IgD-negative memory B cell (primary cell): ENCODE measurements around the gene FAM222A. TPM values are rescaled to one million over a fixed set of nuclear protein-coding genes. Genes with fewer than 3 reads are reported as not detected.
A peak's percentile ranks its signal among the peaks of the same experiment; 100 is the strongest.

ENCODE experiments used
- H3K27ac Mint-ChIP-seq, 3 donors: one replicate each; pipeline ENCODE4 v1.8.0; 2020 to 2022; ENCODE audit warnings: mild to moderate bottlenecking in 3 of 3, mixed read lengths in 3 of 3, moderate library complexity in 1 of 3
- H3K27me3 Mint-ChIP-seq: one replicate; pipeline ENCODE4 v1.8.0; 2021; ENCODE audit warnings: mixed read lengths
- H3K36me3 Mint-ChIP-seq: one replicate; pipeline ENCODE4 v1.8.0; 2020; ENCODE audit warnings: mild to moderate bottlenecking, mixed read lengths
- H3K4me1 Mint-ChIP-seq, 3 donors: one replicate each; pipeline ENCODE4 v1.8.0; 2020 to 2022; ENCODE audit warnings: mixed read lengths in 3 of 3, mild to moderate bottlenecking in 1 of 3
- H3K4me3 Mint-ChIP-seq, 4 donors: one replicate each; pipeline ENCODE4 v1.8.0; 2020 to 2022; ENCODE audit warnings: mild to moderate bottlenecking in 4 of 4, mixed read lengths in 4 of 4, moderate library complexity in 3 of 4
- H3K9me3 Mint-ChIP-seq, 3 donors: one replicate each; pipeline ENCODE4 v1.8.0; 2020 to 2021; ENCODE audit warnings: mixed read lengths in 3 of 3, mild to moderate bottlenecking in 1 of 3
- polyA plus RNA-seq: library from polyadenylated mRNA; unstranded; fragments of 300-500 nt; fragmentation: Illumina TruSeq; gene quantifications from one replicate; pipeline ENCODE4 v1.2.3, GENCODE V29; 2021

The FAM222A gene
- polyA plus RNA-seq, 1 donor from 2014 or later, result 0.10 TPM

DNA sequence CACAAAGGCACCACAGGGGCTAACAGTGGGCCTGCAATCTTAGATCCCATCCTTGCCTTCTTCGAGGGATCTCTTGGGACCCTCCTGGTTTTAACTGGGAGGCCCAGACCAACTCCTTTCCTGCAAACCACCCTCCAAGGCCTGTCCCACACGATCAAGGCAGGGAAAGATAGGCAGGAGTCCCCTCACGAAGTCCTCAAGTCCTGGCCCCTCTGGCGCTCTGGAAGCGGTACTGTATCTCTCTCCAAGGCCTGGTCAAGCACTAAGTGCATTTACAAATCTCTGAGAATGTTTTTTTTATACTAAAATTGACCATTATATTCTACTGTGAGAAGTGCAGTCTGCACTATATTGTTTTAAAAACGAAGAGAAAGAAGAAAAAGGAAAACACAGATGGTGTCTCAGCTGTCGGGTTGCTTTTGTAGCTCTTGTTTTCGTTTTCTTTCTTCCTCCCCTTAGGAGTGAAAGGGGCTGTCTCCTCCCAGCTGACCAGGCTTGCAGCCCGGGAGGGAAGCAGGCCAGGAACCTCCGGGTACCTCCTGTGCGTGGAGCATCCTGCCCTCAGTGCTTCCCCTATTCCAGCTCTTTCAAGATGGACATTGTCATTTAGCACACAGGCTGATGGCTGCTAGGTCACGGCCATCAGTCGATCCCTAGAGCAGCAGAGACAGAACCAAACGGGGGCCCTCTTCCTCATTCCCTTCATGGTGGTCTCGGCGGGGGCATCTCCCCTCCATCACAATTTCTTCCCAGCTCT lies 56.7 kb downstream of the FAM222A start:
- no peaks in the 10 kb centered on the region for H3K36me3 Mint-ChIP-seq
- H3K9me3 Mint-ChIP-seq, result no peaks in the 10 kb centered on the region
- H3K4me3 Mint-ChIP-seq, result no peak overlapping the region
- no peaks in the 10 kb centered on the region for H3K27me3 Mint-ChIP-seq
- H3K27ac Mint-ChIP-seq, result no peak overlapping the region
- peaks cover 0 to 5% (median 0%) of the 10 kb centered on the region in 3 donors for H3K4me1 Mint-ChIP-seq

DNA sequence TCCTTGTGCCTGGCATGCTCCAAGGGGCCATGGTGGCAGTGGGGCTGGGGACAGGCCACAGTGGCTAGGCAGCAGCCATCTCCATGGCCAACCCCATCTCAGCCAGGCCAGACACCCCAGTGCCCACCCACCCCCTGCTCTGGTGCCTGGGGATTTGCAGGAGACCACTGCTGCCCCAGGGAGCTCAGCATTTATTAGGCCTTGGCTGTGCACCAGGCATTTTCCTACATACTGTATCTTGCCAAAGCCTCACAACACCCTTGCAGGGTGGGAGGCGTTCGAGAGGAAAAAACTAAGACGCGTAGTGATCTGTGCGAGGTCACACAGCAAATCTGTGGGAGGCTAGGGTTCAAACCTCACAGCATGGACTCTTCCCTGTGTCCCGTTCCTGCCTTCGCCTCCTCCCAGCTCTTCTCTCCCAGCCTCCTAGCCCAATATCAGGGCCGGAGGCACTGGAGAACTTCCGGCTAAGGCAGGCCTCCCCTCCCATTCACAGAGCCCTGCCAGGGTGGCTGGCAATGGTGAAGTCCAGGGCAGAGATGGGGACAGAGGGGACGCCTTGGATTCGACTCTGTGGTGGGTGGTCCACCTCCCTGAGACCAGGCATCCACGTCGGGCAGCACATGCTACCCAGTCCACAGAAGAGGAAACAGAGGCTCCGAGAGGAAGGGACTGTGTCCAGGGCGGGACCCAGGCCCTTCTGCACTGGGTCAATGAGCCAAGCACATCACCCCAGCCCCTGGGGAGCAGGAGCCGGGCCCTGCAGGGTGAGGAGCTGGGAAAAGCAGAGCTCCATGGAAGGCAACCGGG lies 57.4 kb downstream of the FAM222A start:
- no peaks in the 10 kb centered on the region for H3K36me3 Mint-ChIP-seq
- no peaks in the 10 kb centered on the region for H3K27me3 Mint-ChIP-seq
- H3K4me1 Mint-ChIP-seq, result peaks cover 0 to 5% (median 0%) of the 10 kb centered on the region in 3 donors
- H3K27ac Mint-ChIP-seq, result no peak overlapping the region
- H3K9me3 Mint-ChIP-seq, result no peaks in the 10 kb centered on the region
- H3K4me3 Mint-ChIP-seq, result peak overlapping the region in 1 of 4 donors; percentile 12

DNA sequence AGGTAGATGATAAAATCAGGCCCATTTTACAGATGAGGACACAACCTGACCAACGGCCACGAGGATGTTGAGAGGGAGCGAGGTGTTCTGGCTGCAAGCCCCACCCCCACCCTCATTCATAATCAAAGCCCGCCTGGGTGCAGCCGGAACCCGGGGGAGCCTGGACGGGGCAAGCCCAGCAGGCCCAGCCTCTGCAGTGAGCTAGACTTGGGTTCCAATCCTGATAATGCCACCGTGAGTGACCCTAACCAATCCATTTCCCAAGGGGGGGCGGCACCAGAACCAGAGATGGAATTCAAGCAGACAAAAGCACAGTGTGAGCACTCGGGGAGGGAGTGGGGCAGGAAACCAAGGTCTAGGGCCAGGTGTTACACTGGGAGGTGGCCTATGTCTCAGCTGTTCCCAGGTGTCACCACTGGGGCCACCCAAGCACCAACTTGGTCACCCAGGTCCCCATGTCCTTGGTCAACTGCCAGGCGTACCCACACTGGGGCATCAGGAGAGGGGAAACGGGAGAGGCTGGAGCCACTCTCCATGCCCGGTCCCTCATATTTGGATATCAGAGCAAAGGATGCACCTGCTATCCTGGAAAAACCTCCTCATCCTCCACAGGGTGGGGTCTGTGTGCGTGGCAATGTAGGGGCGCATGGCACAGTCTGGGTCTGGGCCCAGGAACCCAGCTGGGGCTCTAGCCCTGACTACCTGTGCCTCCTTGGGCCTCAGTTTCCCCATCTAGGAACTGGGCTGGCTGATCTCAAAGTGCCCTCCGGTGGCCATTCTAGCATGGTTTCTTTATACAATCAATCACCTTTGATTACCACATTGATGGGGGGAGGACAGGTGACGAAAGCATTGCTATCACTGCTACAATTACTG lies 58.4 kb downstream of the FAM222A start:
- peaks cover 0 to 5% (median 0%) of the 10 kb centered on the region in 3 donors for H3K4me1 Mint-ChIP-seq
- no peaks in the 10 kb centered on the region for H3K9me3 Mint-ChIP-seq
- peak overlapping the region in 1 of 4 donors; percentile 13 for H3K4me3 Mint-ChIP-seq
- no peaks in the 10 kb centered on the region for H3K36me3 Mint-ChIP-seq
- no peak overlapping the region for H3K27ac Mint-ChIP-seq
- H3K27me3 Mint-ChIP-seq, result no peaks in the 10 kb centered on the region

DNA sequence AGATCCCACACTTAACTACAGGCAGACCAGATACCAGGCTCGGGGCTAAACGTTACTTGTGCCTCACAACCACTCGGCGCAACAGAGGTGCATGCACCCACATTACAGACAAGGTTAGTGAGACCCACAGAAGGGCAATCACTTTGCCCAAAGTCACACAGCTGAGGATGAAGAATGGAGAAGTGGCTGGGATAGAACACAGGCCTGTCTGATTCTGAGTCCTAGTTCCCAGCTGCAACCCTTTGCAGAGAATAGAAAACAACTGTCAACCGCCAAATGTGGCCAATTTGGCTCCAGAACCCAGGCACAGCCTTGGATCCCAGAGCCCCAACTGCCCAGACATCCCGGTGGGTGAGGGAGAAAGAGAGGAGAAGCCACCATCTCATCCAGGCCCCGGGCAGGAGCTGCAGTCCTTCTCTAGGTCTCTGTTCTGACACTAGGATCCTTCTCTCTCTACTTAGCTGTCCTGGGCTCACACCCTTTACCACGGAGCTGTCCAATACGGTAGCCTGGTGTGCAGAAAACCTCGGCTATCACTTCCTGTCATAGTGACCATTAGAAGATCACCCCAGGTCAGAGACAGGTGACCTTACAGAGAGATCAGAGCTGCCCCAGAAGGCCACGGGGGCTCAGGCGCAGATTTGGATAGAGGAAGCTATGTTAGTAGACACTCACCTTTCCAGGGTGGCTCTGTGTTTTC lies 59.1 kb downstream of the FAM222A start:
- Mint-ChIP-seq H3K27me3 (no peaks in the 10 kb centered on the region), H3K4me3 (peak overlapping the region in 1 of 4 donors; percentile 13), H3K27ac (no peak overlapping the region), H3K36me3 (no peaks in the 10 kb centered on the region), H3K4me1 (peaks cover 0 to 9% (median 0%) of the 10 kb centered on the region in 3 donors), H3K9me3 (no peaks in the 10 kb centered on the region)

DNA sequence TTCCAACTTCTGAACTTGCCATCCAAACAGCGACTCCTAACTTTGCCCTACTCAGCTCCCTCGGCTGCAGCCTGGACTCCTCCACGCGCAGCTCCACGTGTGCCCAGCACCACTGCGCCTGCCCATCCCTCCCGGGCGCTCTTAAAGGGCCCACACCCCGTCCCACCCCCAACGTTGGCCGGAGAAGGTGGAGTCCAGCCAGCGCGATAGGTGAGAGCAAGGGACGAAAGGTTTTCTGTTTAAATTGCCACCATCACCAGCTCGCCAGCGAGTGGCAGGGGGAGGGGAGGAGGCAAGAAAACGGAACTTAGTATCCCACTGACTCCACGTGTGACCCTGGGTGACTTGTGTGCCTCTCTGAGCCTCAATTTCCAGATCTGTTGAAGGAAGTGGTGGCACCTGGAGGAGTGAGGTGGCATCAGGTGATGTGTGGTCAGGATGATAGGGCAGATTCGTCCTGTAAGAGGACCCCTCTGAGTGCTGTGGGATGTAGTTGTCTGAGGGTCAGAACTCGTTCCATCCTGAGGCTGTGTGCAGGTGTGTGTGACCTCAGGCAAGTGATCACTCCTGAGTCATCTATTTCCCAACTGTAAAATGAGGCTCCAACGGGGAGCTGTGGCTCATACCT lies 59.9 kb downstream of the FAM222A start:
- Mint-ChIP-seq H3K4me3 (no peak overlapping the region), H3K4me1 (peaks cover 0 to 9% (median 0%) of the 10 kb centered on the region in 3 donors), H3K36me3 (no peaks in the 10 kb centered on the region), H3K27me3 (no peaks in the 10 kb centered on the region), H3K9me3 (peaks cover 0 to under 1% (median 0%) of the 10 kb centered on the region in 3 donors), H3K27ac (no peak overlapping the region)

DNA sequence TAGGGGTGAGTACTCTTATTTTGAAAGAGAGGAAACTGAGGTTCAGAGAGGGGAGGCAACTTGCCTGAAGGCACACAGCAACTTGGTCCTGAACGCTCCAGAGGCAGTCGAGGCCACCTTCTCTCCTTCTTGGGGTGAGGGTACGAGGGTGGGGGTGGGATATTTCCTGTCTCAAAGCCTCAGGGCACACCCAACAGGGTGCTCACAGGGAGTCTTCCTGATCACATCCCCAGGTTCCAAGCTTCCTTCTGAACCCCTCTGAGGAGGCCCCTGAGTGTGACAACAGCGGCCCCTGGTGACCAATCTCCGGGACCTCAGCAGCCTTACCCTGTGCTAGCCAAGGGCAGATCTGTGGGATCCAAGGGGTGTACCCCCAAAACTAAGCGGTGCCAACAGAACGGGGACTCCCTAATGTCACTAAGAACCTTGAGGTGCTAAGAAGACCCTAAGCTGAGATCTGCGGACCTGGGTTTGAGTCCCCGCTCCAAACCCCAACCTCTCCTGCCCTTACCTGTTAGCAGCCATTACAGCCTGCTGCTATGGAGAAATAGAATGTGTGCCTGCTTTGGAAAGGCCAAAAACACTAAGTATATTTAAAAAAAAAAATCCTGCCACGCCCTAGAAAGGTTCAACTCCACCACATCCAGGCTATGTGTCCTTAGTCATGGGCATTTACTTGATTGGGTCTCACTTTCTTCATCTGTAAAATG lies 61.7 kb downstream of the FAM222A start:
- Mint-ChIP-seq H3K4me3 (no peak overlapping the region), H3K27me3 (no peaks in the 10 kb centered on the region), H3K27ac (no peak overlapping the region), H3K4me1 (peaks cover 0 to 9% (median 0%) of the 10 kb centered on the region in 3 donors), H3K9me3 (peaks cover 0 to 2% (median 2%) of the 10 kb centered on the region in 3 donors), H3K36me3 (no peaks in the 10 kb centered on the region)

DNA sequence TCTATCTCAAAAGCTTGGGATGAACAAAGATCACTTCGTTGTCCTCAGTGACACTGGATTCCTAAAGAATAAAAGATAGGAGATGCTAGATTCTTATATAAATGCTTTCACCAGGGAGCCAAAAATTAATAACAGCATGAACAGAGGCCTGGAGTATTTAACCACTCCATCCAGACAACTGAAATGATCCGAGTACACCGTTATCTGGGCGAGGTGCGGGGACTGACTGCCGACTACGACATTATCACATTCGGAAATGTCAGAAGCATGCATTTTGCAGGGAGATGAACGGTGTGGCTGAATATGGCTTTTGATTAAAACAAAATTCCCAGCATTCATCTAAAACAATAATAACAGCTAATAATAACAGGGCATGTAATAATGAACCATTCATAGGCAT lies 63.0 kb downstream of the FAM222A start:
- Mint-ChIP-seq H3K27me3 (no peaks in the 10 kb centered on the region), H3K9me3 (peaks cover 0 to 2% (median 2%) of the 10 kb centered on the region in 3 donors), H3K4me1 (peaks cover 0 to 9% (median 0%) of the 10 kb centered on the region in 3 donors), H3K4me3 (no peak overlapping the region), H3K36me3 (no peaks in the 10 kb centered on the region), H3K27ac (no peak overlapping the region)

DNA sequence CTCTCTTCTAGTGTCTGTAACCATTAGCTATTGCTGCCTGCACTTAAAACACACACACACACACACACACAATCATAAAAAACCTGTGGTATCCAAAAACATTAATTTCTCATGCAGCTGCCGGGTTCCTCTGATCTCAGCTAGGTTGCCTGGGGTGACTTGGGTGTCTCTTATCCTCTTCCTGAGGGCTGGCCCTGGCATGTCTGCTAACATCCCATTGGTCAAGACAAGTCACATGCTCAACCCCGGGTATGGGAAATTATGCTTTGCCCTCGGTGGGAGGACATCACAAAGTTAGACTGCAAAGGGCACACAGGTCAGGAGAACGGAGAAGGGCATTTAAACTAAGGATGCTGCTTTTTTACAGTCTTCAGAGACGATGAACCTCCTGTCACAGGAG lies 63.9 kb downstream of the FAM222A start:
- peaks cover 3% of the 10 kb centered on the region for H3K27me3 Mint-ChIP-seq
- H3K36me3 Mint-ChIP-seq, result peaks cover 3% of the 10 kb centered on the region
- H3K9me3 Mint-ChIP-seq, result peaks cover 0 to 2% (median 2%) of the 10 kb centered on the region in 3 donors
- peaks cover 0 to 9% (median 0%) of the 10 kb centered on the region in 3 donors for H3K4me1 Mint-ChIP-seq
- H3K27ac Mint-ChIP-seq, result no peak overlapping the region
- peak overlapping the region in 2 of 4 donors; percentile 2 to 44 for H3K4me3 Mint-ChIP-seq

DNA sequence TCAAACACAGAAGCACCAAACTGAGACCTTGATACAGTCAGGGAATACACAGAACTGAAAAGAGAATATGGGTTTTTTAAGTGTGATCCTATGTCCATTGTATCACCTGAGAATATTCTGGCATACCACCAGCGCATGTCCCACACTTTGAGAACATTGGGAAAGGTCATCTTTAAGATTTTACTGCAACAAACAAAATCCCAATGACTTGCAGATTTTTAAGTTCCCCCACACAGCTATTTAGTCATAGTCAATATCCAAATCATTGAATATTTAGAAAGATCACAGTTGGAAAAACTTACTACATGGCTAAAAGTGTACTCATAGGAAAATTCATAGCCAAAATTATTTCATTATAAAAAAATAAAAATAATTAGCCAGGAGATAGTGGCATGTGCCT lies 65.1 kb downstream of the FAM222A start:
- no peak overlapping the region for H3K27ac Mint-ChIP-seq
- H3K4me3 Mint-ChIP-seq, result peak overlapping the region in 1 of 4 donors; percentile 49
- H3K4me1 Mint-ChIP-seq, result peaks cover 0 to 7% (median 0%) of the 10 kb centered on the region in 3 donors
- H3K27me3 Mint-ChIP-seq, result peaks cover 3% of the 10 kb centered on the region
- H3K36me3 Mint-ChIP-seq, result peaks cover 3% of the 10 kb centered on the region
- peaks cover 0 to 2% (median 2%) of the 10 kb centered on the region in 3 donors for H3K9me3 Mint-ChIP-seq

DNA sequence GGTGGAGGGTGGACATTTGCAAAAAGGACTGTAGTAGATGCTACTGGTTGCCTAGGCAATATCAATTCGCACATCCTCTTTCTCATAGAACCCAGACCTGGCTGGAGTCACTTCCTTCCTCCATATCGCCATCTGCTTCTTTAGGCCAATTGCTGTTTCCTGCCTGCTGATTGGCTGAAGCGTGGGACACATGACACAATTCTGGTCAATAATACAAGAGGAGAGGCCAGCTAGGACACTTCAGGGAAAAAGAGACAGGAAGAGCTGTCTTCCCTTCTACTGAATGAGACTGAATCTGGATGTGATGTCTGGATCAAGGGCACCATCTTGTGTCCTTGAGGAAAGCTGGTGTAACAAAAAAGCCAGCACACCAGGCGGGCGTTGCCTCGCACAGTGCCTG lies 65.8 kb downstream of the FAM222A start:
- Mint-ChIP-seq H3K4me3 (no peak overlapping the region), H3K27ac (no peak overlapping the region), H3K4me1 (peaks cover 0 to 4% (median 0%) of the 10 kb centered on the region in 3 donors), H3K9me3 (peaks cover 0 to 2% (median 2%) of the 10 kb centered on the region in 3 donors), H3K27me3 (peaks cover 3% of the 10 kb centered on the region), H3K36me3 (peaks cover 3% of the 10 kb centered on the region)

DNA sequence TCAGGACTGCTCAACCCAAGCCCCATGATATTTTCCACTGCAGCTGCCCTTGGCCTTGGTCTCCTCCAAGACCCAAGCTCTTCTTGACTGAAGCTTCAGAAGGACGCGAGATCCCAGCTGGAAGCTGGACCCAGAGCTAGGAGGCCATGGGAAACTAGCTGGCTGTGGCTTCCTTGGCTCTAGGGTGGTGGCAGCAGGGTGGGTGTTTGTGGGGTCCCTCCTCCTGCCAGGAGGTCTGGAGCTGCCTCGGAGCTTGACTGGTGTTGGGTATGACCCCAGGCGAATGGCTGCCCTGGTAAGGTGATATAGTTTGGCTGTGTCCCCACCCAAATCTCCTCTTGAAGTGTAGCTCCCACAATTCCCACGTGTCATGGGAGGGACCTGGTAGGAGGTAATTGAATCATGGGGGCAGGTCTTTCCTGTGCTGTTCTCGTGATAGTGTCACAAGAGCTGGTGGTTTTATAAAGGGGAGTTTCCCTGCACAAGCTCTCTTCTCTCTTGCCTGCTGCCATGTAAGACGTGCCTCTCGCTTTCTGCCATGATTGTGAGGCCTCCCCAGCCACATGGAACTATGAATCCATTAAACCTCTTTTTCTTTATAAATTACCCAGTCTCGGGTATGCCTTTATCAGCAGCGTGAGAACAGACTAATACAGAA lies 68.2 kb downstream of the FAM222A start:
- Mint-ChIP-seq H3K4me3 (no peak overlapping the region), H3K36me3 (peaks cover 3% of the 10 kb centered on the region), H3K27ac (no peak overlapping the region), H3K27me3 (peaks cover 3% of the 10 kb centered on the region), H3K9me3 (peaks cover 0 to 2% (median 2%) of the 10 kb centered on the region in 3 donors), H3K4me1 (peaks cover 0 to 4% (median 0%) of the 10 kb centered on the region in 3 donors)

DNA sequence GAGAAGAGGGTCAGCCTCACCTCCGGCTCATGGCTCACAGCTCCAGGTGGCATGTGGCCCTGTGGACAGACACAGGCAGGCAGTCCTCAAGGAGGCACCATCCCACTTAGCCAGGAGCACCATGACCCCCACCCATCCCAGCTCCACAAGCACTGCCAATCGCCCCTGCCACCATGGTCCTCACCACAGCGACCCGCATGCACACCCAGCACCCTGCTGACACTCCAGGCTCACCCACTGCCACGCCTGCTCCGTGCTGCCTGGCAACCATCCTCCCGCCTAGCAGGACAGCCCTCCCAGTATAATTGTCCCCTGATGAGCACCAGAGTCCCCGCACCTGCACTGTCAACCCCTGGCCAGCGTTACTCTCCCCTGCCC lies 68.7 kb downstream of the FAM222A start:
- no peak overlapping the region for H3K4me3 Mint-ChIP-seq
- H3K36me3 Mint-ChIP-seq, result peaks cover 3% of the 10 kb centered on the region
- peaks cover 0 to 2% (median 2%) of the 10 kb centered on the region in 3 donors for H3K9me3 Mint-ChIP-seq
- H3K4me1 Mint-ChIP-seq, result peaks cover 0 to 4% (median 0%) of the 10 kb centered on the region in 3 donors
- peaks cover 3% of the 10 kb centered on the region for H3K27me3 Mint-ChIP-seq
- no peak overlapping the region for H3K27ac Mint-ChIP-seq
